Measurements from ENCODE around the gene ETDA.

- TF ChIP-seq GATA3 (IDR thresholded peaks at IDR 0.05; ENCODE audit: low read depth, low read length), result no peak
- no peak for TF ChIP-seq GATA2 (IDR thresholded peaks at IDR 0.05; ENCODE audit: low read depth, low read length)
These were observed 38.5 kb upstream of the ETDA start for GRCh38 chrX:135213200-135213844.

All from SH-SY5Y (cell line).